Dedifferentiated amniotic fluid mesenchymal stem cell (primary cell): ENCODE data around the gene APPL2.

ENCODE experiments used
- DNase-seq: peaks from one replicate; pipeline ENCODE4 v3.0.0-alpha.2; 2016; ENCODE audit errors: extremely low spot score

The APPL2 gene

GRCh38 chr12:105235732-105236476, at the start of gene APPL2:
TSS of gene APPL2 (minus strand) at chr12:105236174. CDS start at chr12:105236012, 162 bp downstream.
- peak; percentile 90 for DNase-seq

GRCh38 chr12:105285378-105285777, 49.4 kb upstream of the APPL2 start:
- no peak for DNase-seq

- no peak for DNase-seq
Measured at GRCh38 chr12:105281694-105282049, 45.7 kb upstream of the APPL2 start.

- DNase-seq = no peak
Measured at GRCh38 chr12:105280966-105281693, 45.2 kb upstream of the APPL2 start.

- peak; percentile 24 for DNase-seq
Measured at GRCh38 chr12:105279460-105280056, 43.6 kb upstream of the APPL2 start.

GRCh38 chr12:105278043-105278697, 42.2 kb upstream of the APPL2 start:
- no peak for DNase-seq

- DNase-seq = no peak
Measured at GRCh38 chr12:105275997-105276733, 40.2 kb upstream of the APPL2 start.

- DNase-seq = no peak
Measured at GRCh38 chr12:105274571-105274970, 38.6 kb upstream of the APPL2 start.

GRCh38 chr12:105273601-105274000, 37.6 kb upstream of the APPL2 start:
- DNase-seq = no peak

GRCh38 chr12:105272814-105273416, 36.9 kb upstream of the APPL2 start:
- no peak for DNase-seq

- DNase-seq = no peak
Measured at GRCh38 chr12:105272152-105272551, 36.2 kb upstream of the APPL2 start.

- no peak for DNase-seq
Measured at GRCh38 chr12:105271364-105271763, 35.4 kb upstream of the APPL2 start.

- no peak for DNase-seq
Measured at GRCh38 chr12:105270671-105271255, 34.8 kb upstream of the APPL2 start.

- DNase-seq = no peak
Measured at GRCh38 chr12:105267711-105268110, 31.7 kb upstream of the APPL2 start.

GRCh38 chr12:105264771-105265170, 28.8 kb upstream of the APPL2 start:
- DNase-seq = no peak

GRCh38 chr12:105262461-105263184, 26.6 kb upstream of the APPL2 start:
- DNase-seq = no peak

GRCh38 chr12:105261010-105261409, 25.0 kb upstream of the APPL2 start:
- no peak for DNase-seq

- DNase-seq = no peak
Measured at GRCh38 chr12:105259226-105259625, 23.3 kb upstream of the APPL2 start.

GRCh38 chr12:105257321-105257728, 21.4 kb upstream of the APPL2 start:
- DNase-seq = peak; percentile 51

GRCh38 chr12:105256921-105257320, 20.9 kb upstream of the APPL2 start:
- DNase-seq = peak; percentile 85
